Activated CD4-positive, alpha-beta T cell treated with anti-CD3 and anti-CD28 coated beads for 24 hours (primary cell): Measurements from ENCODE around the gene GPR157.

Experiments used
- DNase-seq, 2 donors: peaks; one replicate each; pipeline ENCODE4 v3.0.0-alpha.2; 2020; ENCODE audit warnings: low read depth in 2 of 2

GPR157 gene

DNA sequence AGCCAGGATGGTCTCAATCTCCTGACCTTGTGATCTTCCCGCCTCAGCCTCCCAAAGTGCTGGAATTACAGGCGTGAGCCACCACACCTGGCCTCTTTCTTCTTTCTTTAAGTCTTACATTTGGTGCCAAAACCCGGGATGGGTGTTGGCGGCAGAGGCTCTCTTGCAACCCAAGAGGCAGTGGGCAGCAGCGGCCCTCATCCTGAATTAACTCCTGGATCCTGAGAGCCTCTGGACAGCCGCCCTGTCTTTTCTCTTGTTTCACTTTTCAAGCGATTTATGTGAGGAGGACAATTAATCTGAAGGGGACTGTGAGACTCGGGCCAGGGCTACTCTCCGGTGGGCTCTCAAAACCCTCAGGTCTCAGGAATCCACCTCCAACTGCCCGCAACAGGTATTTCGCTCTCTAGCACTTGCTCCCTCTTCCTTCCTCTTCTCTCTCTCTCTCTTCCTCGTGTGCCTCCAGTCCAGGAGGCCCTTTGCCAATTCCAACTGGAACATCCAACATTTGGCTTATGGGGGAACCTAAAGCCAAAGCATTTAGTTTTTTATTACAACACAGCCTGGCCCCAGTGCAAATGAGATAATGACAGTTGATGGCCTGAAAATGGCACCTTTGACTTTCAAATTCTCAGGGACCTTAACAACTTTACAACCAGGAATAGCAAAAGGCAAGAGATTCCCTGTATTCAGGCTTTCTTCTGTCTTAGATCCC, 41.3 kb downstream of the GPR157 start:
- no peak for DNase-seq

DNA sequence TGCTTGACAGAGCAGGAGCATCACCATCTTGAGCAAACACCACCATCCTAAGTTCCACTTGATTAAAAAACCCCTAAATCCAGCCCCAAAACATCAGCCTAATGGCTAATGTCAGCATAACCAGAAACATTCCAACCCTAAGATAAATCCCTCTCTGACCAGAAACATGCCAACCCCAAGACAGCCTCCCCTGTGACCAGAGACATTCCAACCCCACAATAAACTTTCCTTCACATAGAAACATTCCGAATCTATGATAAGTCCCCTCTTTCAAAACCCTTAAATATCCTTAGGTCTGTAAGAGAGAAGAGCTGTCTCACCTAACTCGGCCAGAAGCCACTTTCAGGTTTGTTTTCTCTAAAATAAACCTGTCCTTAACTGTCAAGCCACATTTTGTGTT, 42.1 kb downstream of the GPR157 start:
- DNase-seq, result no peak

DNA sequence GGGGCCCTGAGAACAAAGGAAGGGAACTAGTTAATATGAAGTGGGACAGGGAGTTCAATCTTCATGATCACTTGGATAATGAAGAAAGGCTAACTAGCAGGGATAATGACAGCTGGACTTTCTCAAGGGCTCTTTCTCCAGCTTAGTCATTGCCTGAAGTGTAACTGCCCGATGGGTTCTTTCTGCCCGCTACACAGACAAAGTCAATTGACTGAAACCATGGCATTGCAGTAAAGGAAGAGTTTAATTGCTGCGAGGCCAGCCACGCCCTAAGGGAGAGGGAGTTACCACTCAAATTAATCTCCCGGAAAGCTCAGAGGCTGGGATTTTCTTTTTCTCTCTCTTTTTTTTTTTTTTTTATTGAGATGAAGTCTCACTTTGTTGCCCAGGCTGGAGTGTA, 42.9 kb downstream of the GPR157 start:
- DNase-seq, result no peak

DNA sequence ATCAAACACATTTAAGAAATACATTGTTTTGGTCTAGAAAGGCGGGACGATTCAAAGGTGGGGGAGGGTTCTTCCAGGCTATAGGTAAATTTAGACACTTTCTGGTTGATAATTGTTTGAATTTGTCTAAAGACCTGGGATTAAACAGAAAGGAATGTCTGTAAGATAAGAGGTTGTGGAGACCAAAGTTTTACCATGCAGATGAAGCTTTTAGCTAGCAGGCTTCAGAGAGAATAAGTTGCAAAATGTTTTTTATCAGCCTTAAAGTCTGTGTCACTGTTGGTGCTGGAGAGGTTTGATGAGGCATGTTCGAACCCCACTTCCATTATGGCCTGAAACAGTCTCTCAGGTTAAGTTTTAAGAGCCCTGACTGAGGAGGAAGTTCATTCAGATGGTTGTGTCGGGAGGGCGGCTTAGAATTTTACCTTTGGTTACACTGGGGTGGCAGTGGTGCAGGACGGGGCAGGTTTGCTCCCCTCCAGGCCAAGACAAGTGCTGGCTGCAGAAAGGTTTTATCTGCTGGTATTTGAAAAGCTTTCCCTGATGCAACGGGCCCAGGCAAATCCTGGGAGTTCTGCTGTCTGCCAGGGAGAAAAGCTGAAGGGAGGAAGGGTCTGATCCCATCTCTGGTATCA, 43.5 kb downstream of the GPR157 start:
- no peak for DNase-seq

DNA sequence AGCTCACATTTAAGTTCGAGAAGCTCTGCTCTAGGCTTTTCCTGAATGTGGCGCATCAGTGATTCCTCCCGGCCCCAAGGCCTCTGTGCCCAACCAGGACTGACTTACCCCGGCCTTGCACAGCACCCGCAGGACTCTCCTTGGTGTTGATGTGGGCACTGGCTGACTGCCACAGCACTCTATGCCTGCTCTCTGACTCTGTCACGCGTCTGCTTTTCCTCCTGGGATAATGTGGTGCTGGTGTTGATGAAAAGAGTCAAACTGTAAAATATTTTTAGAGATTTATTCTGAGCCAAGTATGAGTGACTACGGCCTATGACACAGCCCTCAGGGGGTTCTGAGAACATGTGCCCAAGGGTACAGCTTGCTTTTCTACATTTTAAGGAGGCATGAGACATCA, 44.0 kb downstream of the GPR157 start:
- no peak for DNase-seq

GRCh38 chr1:9081473-9081872, 47.4 kb downstream of the GPR157 start:
- DNase-seq, result no peak

DNA sequence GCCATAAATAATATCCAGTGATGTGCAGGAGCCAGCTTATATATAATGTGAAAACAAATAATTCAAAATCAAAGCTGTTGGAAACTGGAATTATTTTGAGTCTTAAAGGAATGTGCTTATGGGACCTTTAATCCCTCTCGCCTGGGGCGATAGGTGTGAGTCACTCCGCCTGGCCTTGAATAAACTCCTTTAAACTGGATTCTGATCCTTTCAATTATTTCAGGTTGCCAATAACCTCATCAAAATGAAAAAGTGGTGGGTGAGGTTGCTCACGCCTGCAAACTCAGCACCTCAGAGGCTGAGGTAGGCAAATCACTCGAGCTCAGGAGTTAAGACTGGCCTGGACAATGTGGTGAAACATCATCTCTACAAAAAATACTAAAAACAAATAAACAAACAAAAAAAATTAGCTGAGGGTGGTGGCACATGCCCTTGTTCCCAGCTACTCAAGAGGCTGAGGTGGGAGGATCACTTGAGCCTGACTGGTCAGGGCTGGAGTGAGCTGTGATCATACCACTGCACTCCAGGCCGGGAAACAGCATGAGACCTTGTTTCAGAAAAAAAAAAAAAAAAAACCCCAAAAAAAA, 48.1 kb downstream of the GPR157 start:
- DNase-seq, result no peak

- no peak for DNase-seq
Measured at GRCh38 chr1:9079988-9080704, 48.8 kb downstream of the GPR157 start.

- no peak for DNase-seq
Measured at GRCh38 chr1:9078752-9079500, 50.0 kb downstream of the GPR157 start.

DNA sequence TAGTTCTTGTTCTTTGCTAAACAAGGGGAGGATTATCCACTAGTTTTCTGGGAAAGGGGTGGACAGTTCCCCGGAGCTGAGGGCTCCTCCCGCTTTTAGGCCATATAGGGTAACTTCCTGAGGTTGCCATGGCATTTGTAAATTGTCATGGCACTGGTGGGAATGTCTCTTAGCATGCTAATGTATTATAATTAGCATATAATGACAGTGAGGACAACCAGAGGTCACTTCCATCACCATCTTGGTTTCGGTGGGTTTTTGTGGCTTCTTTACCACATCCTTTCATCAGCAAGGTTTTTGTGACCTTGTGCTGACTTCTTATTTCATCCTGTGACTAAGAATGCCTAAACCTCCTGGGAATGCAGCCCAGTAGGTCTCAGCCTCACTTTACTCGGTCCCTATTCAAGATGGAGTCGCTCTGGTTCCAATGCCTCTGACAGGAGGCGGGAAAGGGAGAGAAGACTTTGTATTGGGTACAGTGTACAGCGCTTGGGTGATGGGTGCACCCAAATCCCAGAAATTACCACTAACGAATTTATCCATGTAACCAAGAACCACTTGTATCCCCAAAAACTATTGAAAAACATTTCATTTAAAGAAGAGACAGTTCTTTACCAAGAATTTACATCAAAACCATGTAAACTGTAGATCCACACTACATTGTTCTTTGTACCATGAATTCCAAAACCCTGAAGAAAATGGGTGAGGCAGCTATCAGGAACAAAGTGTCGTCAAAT, 50.7 kb downstream of the GPR157 start:
- no peak for DNase-seq

- no peak for DNase-seq
Measured at GRCh38 chr1:9075022-9075421, 53.9 kb downstream of the GPR157 start.

GRCh38 chr1:9073143-9073542, 55.8 kb downstream of the GPR157 start:
- DNase-seq, result no peak

DNA sequence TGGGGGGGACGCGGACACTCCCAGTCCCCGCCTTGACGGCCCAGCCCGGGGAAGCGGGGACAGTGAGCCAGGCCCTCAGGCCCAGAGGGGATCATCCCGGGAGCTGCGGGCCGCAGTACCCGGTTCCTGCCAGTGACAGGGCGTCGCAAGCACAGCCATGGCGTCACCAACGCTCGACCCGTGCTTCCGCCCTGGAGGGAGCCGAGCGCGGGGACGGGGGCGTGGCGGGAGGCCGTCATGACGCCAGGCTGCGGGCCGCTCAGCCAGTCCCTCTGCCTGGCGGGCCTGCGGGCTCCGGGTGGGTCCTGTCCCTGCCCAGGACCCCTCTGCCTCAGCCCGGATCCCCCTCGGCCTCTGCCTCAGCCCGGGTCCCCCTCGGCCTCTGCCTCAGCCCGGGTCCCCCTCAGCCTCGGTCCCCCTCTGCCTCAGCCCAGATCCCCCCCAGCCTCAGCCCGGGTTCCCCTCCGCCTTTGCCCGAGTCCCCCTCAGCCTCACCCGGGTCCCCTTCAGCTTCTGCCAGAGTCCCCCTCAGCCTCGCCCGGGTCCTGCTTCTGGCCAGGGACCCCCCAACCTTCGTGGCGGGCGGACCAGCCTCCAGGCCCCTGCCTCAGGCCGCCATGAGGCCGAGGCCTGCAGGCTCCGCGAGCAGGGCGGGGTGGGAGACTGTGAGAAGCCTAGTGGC, 57.2 kb downstream of the GPR157 start:
- no peak for DNase-seq

- DNase-seq, result no peak
Measured at GRCh38 chr1:9070486-9070885, 58.4 kb downstream of the GPR157 start.

DNA sequence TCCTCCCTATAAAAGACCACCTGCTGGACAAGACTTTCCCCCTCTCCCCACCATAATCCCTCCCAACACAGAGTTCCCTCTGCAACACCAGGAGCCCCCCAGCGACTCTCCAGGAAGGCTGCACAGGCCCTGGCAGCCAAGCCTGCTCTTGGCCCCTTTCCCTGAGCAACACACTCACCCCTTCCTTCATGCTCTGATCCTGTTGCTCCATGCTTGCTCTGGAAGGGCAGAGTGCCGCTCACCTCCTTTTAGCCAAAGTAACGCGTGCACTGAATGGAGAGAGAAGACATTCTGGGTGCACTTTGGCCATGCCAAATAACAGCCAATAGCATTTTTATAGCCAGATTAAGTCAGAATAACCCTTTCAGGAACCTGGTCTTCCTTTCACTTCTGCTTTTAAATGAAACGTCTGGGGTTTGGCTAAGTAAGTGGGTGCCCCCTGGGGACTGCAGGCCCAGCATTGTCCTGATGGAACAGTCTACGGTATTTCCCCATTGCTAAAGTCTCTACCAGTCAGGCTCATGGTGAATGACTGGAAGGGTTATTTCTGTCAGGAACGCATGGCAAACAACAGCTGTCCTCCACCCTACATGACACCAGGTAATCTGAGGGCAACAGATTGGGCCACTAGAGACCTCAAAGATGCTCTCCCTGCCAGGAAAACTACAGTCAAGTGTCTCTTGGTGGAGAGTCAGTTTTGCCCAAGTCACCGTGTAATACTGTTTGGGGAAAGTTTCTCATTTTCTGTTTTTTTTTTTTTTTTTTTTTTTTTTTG, 59.4 kb downstream of the GPR157 start, which contains the start of gene SLC2A5:
SLC2A5 (minus strand) TSS at position 310 of the 775 bp plus-strand sequence; CDS start at position 211, 99 bp downstream.
- DNase-seq, result no peak

GRCh38 chr1:9068981-9069325, 59.9 kb downstream of the GPR157 start:
- DNase-seq, result no peak

GRCh38 chr1:9066945-9067807, 61.7 kb downstream of the GPR157 start:
- DNase-seq, result no peak

- no peak for DNase-seq
Measured at GRCh38 chr1:9065213-9065751, 63.6 kb downstream of the GPR157 start.

GRCh38 chr1:9062846-9063245, 66.1 kb downstream of the GPR157 start:
- no peak for DNase-seq
